ENCODE results near the gene RAB6A.
"Not testable (repeated sequence)": the region's sequence is repeated elsewhere in the genome, so short reads cannot be mapped to it uniquely, and the experiment has no call there.

Gene RAB6A

GRCh38 chr11:73760679-73761402, at the start of gene RAB6A:
RAB6A (minus strand) TSS chr11:73761074; CDS start chr11:73760635, 439 bp downstream.
- DNase-seq = peak; percentile 100

- no peak for DNase-seq
These were observed 49.8 kb upstream of the RAB6A start for GRCh38 chr11:73810637-73811036.

DNA sequence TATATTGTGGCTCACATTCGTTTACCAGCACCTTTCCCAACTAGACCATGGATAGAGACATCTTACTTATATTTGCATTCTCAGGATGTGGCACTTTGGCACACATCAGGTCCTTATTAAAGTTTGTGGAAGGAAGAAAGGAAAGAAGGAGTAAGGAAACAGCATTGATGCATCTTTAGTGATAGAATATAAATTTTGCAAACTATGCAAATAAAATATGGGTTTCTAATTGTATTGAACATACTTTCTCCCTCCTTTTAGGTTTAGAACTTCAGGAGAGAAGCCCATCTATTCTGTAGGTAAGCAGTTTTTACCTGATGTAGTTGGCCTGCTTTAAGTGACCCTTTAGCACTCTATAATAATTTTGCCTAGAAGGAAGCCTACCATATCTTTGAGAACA, 47.2 kb upstream of the RAB6A start:
- no peak for DNase-seq

GRCh38 chr11:73804712-73805111, 43.8 kb upstream of the RAB6A start:
- no peak for DNase-seq

DNA sequence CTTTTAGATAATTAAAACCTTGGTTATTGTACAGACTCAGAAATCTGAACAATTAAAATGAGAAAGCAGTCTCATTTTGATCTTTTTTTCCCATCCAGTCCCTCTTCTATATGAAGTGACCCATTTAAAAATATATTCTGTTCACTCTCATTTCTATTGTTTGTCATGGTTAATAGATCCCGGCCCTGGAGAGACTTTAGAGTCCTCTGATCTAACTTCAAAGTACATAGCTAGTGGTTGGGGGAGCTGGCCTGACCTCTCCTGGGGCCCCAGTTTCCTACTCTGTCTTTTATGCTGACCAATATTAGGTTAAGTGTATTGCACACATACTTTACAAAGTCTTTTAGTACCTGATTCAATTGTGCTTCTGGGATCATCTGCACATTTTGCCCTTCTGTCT, 40.3 kb upstream of the RAB6A start:
- DNase-seq = no peak

- DNase-seq = no peak
These were observed 39.5 kb upstream of the RAB6A start for GRCh38 chr11:73800276-73800806.

DNA sequence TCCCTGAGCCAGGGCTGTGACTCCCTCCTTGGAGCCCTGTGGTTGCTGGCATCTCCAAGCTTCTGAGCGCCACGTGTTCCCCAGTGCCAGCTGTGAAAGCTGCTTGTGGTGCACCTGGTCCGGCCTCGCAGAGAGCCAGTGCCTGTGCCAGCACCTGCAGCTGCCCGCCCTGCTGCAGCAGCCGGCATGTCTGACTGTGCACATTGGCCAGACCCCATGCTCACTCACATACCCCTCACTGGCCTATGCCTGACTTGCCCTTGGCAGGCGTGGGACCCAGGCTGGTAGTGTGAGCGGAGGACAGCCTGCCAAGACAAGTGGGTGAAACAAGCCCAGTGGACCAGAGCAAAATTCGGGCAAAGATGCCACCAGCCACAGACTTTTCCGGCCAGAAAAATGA, 36.6 kb upstream of the RAB6A start:
- DNase-seq = no peak

DNA sequence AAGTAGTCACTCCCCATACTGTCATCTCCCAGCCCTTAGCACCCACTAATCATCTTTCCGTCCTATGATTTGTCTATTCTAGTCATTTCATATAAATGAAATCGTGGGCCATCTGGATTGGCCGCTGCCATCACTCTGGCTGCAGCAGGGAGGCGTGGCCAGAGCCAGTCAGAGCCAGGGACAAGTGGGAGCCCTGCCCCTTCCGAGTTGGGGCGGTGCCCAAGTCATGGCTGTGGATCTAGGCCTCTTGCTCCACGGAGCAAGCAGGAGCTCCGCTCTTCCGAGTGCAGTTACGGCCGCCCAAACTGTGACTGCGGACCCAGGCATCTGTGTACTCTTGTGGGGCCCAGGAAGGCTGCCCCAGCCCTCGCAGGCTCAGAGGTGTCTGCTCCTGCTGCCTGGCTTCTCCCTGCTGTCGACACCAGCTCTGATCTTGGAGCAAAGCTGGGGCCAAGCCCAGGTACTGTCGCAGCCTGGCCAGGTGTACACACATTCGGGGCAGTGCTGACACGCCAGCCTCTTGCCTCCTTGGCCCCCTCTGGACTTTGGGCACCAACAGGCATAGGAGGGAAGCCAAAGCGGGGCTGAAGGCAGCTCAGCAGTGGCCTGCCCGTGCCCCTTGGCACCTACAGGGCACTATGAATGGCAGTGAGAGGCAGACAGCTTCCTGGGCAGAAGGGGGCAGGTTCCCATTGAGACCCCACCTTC, 35.2 kb upstream of the RAB6A start:
- no peak for DNase-seq

DNA sequence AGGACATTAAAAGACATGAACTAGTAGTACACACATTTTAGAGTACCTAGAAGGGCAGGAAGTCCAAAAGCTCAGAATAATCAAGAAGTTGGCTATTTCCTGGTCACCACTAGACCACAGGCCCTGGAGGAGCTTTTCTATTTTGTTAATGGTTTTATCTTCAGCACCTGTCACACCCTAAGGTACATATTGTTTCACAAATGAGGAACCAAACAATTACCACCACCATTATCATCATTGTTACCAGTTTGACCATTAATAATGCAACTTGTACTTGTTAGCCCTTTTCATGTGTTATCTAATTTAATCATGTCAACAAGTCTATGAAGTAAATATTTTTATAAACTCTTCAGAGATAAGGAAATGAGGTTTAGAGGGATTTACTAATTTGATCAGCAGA, 31.7 kb upstream of the RAB6A start:
- DNase-seq = no peak

DNA sequence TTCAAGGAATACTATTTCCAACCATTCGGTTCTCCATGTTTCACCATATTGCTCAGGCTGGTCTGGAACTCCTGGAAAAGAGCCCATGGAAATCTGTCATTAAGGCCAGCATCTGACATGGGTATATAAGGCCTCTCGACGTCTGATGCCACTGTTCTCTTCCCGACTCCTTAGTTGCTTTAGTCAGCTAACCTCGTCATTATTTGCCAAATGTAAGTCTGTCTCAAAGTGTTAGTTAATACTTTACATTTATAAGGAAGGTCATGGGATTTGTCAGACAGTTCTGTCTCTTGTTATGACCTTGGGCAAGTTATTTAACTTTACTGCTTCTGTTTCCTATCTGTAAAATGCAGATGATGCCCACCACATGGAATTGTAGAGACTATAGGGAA, 28.4 kb upstream of the RAB6A start:
- no peak for DNase-seq

DNA sequence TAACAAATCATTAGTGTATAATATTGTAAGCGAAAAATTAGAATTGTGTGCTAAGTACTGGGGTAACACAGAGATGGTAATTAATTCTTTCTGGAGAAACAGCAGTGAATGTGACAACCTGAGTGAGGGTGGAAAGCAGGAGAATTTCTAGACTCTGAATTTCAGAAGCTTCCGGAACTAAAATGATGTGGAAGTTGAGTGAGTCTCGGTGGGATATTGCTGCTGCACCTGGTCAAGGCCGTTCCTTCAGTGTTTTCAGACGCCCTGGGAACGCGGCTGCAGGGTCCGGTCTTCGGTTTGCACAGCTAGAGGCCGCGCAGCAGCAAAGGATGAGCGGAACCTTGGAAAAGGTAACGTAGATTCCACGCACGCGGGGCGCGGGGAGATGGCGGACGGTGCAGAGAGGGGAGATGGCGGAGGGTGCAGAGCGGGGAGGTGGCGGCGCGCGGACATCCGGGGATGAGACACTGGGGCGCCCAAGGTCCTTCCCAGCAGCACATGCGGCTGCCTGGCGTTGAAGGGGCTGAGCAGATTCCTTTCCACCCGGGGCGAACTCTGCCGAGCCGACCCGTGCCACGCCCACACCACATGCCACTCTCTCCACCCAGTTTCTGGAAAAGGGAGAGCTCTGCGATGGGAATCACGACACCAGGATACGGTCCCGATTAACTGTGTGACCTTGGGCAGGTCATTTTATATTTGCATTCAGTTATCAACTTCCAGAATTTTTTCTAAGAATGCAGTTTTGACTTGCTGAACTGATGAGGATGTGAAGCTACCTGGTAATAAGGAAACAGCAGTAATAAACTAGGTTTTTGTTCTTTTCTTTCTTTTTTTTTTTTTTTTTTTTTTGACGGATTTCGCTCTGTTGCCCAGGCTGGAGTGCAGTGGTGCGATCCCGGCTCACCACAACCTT, 27.0 kb upstream of the RAB6A start, which contains the start of gene MRPL48:
Gene MRPL48 (plus strand): TSS at position 232 of the 916 bp plus-strand sequence. CDS start 98 bp downstream, at position 330.
- peak; percentile 87 for DNase-seq

- no peak for DNase-seq
These were observed 26.3 kb upstream of the RAB6A start for GRCh38 chr11:73787051-73787642.

- DNase-seq = not testable (repeated sequence)
These were observed 24.6 kb upstream of the RAB6A start for GRCh38 chr11:73785467-73785866.

DNA sequence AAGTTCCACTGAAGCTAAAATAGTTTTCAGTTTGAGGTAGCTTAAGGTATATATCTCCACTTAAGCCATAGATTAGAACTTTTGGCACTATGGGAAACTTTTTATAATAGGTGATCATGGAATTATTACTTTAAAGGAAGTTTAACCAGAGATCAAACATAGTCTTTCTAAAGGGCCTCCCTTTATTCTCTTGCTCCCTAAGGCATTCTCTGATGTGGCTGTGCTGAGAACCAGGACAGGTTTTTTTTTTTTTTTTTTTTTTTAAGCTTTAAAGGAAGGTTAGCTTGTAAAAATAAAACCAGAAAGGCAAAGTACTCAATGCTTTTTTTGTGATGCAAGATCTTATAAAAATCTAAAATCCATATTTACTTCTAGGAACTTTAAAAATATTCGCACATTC, 23.9 kb upstream of the RAB6A start:
- DNase-seq = no peak

DNA sequence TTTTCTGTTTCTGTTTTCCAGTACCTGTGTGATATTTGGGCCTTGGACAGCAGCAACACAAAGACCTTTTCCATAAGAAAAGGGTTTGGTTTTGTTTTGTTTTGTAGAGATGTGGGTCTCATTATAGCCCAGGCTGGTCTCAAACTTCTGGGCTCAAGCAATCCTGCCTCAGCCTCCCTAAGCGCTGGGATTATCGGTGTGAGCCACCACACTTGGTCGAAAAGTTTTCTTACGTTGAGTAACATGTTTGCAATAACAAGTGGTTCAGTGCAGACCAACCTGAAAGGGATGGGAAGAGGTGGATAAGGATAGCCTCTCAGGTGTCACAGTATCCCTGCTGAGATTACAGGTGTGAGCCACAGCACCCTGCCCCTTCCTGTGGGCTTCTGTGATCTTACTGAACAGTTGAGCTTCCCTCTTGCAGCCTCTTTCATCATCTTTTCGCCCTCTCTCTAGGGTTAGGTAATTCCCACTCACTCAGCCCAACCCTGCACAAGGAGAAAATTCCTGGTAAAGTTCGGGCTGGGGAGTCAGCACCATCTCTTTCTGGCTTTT, 23.3 kb upstream of the RAB6A start:
- DNase-seq = no peak

- no peak for DNase-seq
These were observed 22.7 kb upstream of the RAB6A start for GRCh38 chr11:73783483-73784020.

GRCh38 chr11:73781303-73781702, 20.4 kb upstream of the RAB6A start:
- no peak for DNase-seq

DNA sequence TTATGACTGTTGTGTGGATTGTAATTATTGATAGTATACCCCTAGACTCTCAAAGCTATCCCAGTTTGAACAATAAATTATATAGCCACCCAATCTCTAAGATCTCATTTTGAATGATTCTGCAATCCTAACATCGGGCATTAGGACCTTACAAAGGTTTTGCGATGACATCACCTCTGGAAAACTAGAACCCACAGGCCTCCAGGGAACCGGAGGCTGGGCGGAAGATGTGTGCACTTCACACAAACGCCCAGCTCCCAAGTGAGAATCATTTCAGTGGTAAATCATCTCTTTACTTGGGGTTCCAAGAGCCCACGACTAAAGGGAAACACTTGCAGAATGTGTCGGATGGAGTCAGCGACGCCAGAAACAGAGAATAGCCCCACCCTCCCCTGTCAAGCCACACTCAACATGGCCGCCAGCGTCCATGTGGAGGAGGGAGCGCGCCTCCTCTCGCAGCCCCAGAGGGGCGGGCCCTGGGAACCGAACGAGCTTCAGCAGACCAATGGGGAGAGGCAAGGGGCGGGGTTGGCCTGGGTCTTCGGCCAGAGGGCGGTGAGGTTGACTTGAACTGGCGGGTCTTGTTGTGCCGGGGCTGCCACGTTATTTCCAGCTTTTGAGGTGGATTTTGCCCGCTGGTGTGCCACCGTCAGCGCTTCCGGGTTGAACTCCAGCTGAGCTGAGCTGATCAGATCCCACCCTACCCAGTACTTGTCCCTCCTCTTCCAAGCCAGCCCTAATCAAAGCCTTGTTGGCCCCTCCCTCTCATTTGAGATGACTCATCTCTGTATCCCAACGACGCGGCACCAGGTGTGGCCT, 18.4 kb upstream of the RAB6A start:
- peak; percentile 98 for DNase-seq

DNA sequence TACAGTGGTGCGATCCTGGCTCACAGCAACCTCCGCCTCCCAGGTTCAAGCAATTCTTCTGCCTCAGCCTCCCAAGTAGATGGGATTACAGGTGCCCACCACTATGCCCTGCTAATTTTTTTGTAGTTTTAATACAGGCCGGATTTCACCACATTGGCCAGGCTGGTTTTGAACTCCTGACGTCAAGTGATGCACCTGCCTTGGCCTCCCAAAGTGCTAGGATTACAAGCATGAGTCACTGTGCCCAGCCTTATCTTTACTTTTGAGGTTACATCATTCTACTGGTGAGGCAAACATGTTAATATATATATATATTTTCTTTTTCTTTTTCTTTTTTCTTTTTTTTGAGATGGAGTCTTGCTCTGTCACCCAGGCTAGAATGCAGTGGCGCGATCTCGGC, 9.9 kb upstream of the RAB6A start:
- not testable (repeated sequence) for DNase-seq

GRCh38 chr11:73766763-73767162, 5.9 kb upstream of the RAB6A start:
- no peak for DNase-seq

GRCh38 chr11:73762732-73763131, 1.9 kb upstream of the RAB6A start:
- no peak for DNase-seq
